KOPT-K1 (cell line): ENCODE results near the gene SPINT4.
"Not testable (repeated sequence)": the region's sequence is repeated elsewhere in the genome, so short reads cannot be mapped to it uniquely, and the experiment has no call there.

ENCODE experiments used
- H3K27ac ChIP-seq: fragments of 200-600 bp; sonication (generic); 2 replicates; pipeline ENCODE4 v1.5.1; 2016; ENCODE audit warnings: antibody characterized with exemption, mild to moderate bottlenecking, low read depth, low read length; ENCODE audit not compliant: poor library complexity, severe bottlenecking
- H3K36me3 ChIP-seq: fragments of 200-600 bp; sonication (generic); 2 replicates; pipeline ENCODE4 v1.5.1; 2017; ENCODE audit warnings: antibody characterized with exemption, mild to moderate bottlenecking, low read length, moderate library complexity; ENCODE audit not compliant: insufficient read depth
- H3K9me3 ChIP-seq: fragments of 200-600 bp; sonication (generic); 2 replicates; pipeline ENCODE4 v1.5.1; 2017; ENCODE audit warnings: antibody characterized with exemption, low read length, mild to moderate bottlenecking; ENCODE audit not compliant: insufficient read depth, poor library complexity, severe bottlenecking

SPINT4 gene

DNA sequence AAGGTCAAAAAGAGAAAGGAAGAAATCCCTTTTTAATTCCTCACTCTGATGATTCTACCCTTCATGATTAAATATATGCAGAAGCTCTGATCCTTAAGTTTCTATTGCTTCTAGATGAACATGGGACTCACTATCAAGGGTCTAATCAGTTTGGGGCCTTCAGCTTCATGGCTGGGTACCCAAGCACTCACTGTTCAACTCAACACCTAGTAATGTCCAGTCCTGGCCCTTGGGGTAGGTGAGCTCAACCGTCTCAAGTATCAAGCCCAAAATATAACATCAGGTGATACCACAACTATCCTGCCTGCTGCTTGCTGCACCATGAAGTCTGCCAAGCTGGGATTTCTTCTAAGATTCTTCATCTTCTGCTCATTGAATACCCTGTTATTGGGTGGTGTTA is at the start of gene SPINT4:
Gene SPINT4, plus strand, starts transcription at position 301 of the 400 bp plus-strand sequence. Its CDS starts 21 bp downstream, at position 322.
- Histone ChIP-seq H3K36me3 (no peaks in the 10 kb centered on the region), H3K9me3 (no peaks in the 10 kb centered on the region), H3K27ac (no peak within 1 kb of the TSS)

DNA sequence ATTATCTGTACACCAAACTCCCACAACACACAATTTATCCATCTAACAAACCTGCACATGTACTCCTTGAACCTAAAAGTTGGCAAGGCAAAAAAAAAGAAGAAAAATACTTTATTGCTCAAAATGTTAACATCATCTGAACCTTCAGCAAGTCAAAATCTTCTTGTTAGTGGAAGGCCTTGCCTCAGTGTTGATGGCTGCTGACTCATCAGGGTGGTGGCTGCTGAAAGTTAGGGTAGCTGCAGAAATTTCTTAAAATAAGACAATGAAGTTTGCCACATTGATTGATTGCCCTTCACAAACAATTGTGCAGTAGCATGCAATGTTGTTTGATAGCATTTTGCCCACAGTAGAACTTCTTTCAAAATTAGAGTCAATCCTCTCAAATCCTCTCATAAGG is 49.4 kb upstream of the SPINT4 start:
- no peaks in the 10 kb centered on the region for H3K36me3 ChIP-seq

DNA sequence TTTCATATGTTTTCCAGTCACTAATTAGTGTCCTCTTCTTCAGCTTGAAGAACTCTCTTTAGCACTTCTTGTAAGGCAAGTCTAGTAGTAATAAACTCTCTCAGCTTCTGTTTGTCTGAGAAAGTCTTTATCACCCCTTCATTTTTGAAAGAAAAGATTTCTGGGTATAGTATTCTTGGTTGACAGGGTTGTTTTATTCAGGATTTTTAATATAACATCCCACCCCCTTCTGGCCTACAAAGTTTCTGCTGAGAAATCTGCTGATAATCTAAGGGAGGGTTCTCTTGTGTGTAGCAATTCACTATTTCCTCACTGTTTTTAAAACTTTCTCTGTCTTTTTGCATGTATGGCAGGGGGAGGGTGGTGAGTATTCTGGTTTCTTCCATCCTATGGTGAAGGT is 42.5 kb upstream of the SPINT4 start:
- no peak overlapping the region for H3K27ac ChIP-seq
- H3K9me3 ChIP-seq: peaks cover 15% of the 10 kb centered on the region
- H3K36me3 ChIP-seq: no peaks in the 10 kb centered on the region

More for the DNA sequence above, 49.4 kb upstream of the SPINT4 start:
- Histone ChIP-seq H3K27ac (no peak overlapping the region), H3K9me3 (no peaks in the 10 kb centered on the region)

DNA sequence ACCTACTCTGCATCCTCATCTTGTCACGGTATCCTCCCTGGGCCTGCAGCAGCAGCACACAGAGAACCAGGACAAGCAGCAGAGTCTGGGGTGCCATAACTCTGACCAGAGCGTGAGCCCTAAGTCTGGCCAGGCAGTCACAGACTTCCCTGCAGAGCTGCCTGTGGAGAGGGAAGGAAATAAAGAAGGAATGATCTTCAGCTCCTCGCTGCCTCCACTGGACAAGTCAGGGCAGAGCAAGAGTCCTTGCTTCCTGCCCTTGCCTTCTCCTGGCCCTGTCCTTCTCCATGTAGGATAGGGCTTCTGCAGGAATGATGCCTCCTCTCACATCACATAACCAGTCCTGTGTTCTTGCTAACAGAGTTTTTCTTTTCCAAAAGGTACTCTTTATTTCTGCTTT is 36.3 kb upstream of the SPINT4 start:
- Histone ChIP-seq H3K27ac (no peak overlapping the region), H3K36me3 (no peaks in the 10 kb centered on the region), H3K9me3 (no peaks in the 10 kb centered on the region)

DNA sequence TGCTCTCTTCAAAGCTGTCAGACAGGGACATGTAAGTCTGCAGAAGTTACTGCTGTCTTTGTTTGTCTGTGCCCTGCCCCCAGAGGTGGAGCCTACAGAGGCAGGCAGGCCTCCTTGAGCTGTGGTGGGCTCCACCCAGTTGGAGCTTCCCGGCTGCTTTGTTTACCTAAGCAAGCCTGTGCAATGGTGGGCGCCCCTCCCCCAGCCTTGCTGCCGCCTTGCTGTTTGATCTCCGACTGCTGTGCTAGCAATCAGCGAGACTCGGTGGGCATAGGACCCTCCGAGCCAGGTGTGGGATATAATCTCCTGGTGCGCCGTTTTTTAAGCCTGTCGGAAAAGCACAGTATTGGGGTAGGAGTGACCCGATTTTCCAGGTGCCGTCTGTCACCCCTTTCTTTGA is 28.8 kb upstream of the SPINT4 start:
- not testable (repeated sequence) for H3K36me3 ChIP-seq, H3K9me3 ChIP-seq, H3K27ac ChIP-seq

DNA sequence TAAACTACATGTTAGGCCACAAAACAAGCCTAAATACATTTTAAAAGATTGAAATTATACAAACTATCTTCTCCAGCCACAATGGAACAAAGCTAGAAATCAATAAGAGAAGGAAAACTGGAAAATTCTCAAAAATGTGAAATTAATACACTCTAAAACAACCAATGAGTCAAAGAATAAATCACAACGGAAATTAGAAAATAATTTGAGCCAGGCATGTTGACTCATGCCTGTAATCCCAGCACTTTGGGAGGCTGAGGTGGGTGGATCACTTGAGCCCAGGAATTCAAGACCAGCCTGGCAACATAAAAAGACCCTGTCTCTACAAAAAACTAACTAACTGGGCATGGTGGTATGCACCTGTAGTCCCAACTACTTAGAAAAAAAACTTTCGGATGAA is 26.7 kb upstream of the SPINT4 start:
- H3K27ac ChIP-seq: no peak overlapping the region
- H3K36me3 ChIP-seq: no peaks in the 10 kb centered on the region
- no peaks in the 10 kb centered on the region for H3K9me3 ChIP-seq

DNA sequence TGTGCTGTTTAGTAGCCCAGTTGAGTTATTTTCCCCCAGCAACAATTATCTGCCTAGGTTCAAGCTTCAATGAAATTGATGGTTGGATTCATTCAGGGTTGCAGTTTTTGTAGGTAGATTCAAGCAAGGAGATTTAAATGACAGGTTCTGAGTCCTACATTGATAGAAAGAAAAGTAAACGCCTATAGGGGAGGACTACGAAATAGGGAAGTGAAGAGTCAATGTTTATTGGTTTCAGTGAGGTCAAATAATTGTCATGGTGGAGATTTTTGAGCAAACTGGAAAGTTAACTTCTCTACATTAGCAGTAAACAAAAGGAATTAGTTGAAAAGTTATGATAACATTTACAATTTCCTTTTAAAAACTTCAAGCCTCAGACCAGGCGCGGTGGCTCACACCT is 21.0 kb upstream of the SPINT4 start:
- H3K9me3 ChIP-seq: no peaks in the 10 kb centered on the region
- no peaks in the 10 kb centered on the region for H3K36me3 ChIP-seq
- no peak overlapping the region for H3K27ac ChIP-seq

DNA sequence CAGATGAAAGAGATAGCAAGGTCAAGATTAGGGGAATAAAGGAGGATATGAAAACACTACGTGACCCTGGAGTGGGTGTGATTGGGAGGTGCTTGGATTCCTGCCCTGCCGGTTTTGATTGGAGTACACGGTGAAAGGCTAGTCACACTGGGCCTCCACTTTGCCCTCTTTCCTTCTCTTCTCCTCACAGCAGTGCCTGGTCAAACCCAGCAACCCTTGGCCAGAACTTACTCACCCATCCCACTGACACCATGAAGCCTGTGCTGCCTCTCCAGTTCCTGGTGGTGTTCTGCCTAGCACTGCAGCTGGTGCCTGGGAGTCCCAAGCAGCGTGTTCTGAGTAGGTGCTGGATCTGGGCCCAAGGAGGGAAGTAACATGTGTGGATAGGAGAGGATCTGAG is 20.3 kb upstream of the SPINT4 start, which contains the start of gene WFDC13:
Gene WFDC13, plus strand, starts transcription at position 166 of the 400 bp plus-strand sequence. Its CDS starts 86 bp downstream, at position 252.
- H3K9me3 ChIP-seq: no peaks in the 10 kb centered on the region
- H3K36me3 ChIP-seq: no peaks in the 10 kb centered on the region
- no peak within 1 kb of the TSS for H3K27ac ChIP-seq

DNA sequence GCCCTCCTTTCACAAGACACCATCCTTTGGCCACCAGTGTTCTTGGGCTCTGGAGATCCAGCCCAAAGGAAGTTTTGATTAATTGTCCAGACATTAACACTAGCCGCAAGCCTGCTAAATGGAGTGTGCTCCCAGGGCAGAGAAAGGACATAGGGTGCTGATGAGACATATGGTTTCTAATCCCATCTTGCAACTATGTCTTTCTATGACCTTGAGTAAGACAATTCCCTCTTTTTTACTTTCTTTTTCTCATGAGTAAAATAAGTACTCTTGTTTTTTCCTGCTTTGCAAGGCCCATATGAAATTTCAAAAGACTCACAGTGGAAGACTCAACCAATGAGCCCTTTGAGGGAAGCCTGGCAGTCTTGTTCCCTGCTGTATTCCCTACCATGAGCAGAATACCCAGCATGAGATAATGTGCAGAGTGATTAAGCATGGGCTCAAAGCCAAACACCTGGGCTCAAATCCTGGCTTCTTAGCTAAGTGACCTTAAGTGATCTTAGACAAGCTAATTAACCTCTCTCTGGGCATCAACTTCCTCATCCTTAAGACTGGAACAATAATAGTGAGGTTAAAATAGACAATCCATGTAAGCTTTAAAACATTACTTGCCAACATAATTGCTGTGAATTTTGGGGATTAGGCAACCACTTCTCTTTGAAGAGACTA is 17.0 kb upstream of the SPINT4 start, which contains the start of gene WFDC10B:
Gene WFDC10B, minus strand, starts transcription at position 51 of the 669 bp plus-strand sequence. CDS start 19,027 bp downstream, outside the sequence.
- Histone ChIP-seq H3K27ac (no peak within 1 kb of the TSS), H3K36me3 (no peaks in the 10 kb centered on the region), H3K9me3 (no peaks in the 10 kb centered on the region)

DNA sequence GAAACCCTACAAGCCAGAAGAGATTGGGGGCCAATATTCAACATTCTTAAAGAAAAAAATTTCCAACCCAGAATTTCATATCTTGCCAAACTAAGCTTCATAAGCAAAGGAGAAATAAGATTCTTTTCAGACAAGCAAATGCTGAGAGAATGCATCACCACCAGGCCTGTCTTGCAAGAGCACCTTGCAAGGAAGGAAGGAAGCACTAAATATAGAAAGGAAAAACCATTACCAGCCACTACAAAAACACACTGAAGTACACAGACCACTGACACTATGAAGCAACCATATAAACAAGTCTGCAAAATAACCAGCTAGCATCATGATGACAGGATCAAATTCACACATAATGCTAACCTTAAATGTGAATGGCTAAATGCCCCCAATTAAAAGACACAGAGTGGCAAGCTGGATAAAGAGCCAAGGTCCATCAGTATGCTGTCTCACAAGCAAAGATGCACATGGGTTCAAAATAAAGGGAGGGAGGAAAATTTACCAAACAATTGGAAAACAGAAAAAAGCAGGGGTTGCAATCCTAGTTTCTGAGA is 5.9 kb upstream of the SPINT4 start:
- not testable (repeated sequence) for H3K36me3 ChIP-seq, H3K27ac ChIP-seq, H3K9me3 ChIP-seq

DNA sequence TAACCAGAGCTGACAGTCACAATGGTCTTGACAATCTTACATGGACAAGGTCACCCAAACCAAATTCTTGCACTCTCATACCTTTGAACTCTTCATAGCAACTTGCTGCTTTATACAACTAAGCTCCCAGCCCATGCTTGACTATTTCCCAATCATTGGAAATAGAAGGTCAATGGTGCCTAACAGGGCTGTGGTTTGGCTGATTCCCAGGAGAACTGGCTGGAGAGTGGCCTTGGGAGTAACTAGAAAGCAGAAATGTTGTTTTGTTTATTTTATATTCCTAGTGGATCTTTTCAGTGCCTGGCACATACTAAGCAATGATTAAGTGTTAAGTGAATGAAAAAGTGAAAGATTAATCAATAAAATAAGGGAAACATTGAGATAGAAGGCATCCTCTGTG is 3.0 kb downstream of the SPINT4 start:
- no peak overlapping the region for H3K27ac ChIP-seq
- H3K9me3 ChIP-seq: no peaks in the 10 kb centered on the region
- no peaks in the 10 kb centered on the region for H3K36me3 ChIP-seq

DNA sequence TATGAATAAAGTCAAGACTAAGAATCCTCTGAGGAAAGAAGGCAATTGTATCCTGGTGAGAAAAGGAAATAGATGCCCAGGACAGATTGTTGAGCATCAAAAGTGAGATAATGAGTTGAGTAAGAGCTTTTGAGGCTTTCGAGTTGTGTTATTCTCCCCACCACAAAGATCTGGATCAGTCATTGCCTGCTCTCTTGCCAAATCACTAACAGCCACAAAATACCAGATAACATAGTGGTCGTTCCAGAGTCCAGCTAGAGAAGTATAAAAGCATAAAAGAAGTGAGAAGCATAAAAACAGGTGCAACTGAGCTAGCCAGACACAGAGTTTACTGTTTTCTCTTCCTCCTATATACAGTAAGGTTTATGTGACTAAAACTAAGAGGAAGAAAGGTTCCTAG is 4.9 kb downstream of the SPINT4 start:
- Histone ChIP-seq H3K9me3 (peaks cover 3% of the 10 kb centered on the region), H3K27ac (no peak overlapping the region)

DNA sequence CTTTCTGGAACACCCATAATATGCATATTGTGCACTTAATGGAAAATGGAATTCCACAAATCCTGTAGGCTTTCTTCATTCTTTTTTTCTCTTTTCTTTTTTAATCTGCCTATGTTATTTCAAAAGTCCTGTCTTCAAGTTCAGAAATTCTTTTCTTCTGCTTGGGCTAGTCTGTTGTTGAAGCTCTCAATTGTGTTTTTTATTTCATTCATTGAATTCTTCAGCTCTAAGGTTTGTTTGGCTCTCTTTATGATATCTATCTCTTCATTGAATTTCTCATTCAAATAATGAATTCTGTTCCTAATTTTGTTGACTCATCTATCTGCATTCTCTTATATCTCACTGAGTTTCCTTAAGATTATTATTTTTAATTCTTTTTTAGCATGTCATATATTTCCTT is 10.1 kb downstream of the SPINT4 start:
- Histone ChIP-seq H3K27ac (no peak overlapping the region), H3K36me3 (no peaks in the 10 kb centered on the region), H3K9me3 (peaks cover 14% of the 10 kb centered on the region)

More for the DNA sequence above, 4.9 kb downstream of the SPINT4 start:
- no peaks in the 10 kb centered on the region for H3K36me3 ChIP-seq

DNA sequence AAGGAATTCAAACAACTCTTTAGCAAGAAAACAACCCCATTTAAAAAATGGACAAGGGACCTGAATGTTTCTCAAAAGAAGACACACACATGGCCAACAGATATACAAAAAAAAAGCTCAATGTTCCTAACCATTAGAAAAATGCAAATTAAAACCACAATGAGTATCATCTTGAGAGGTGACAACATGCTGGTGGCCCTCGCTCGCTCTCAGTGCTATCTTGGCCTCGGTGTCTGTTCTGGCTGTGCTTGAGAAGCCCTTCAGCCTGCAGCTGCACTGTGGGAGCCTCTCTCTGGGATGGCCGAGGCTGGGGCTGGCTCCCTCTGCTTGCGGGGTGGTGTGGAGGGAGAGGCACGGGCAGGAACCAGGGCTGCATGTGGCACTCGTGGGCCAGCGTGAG is 13.4 kb downstream of the SPINT4 start:
- H3K27ac ChIP-seq: no peak overlapping the region
- H3K36me3 ChIP-seq: no peaks in the 10 kb centered on the region
- H3K9me3 ChIP-seq: peaks cover 14% of the 10 kb centered on the region

DNA sequence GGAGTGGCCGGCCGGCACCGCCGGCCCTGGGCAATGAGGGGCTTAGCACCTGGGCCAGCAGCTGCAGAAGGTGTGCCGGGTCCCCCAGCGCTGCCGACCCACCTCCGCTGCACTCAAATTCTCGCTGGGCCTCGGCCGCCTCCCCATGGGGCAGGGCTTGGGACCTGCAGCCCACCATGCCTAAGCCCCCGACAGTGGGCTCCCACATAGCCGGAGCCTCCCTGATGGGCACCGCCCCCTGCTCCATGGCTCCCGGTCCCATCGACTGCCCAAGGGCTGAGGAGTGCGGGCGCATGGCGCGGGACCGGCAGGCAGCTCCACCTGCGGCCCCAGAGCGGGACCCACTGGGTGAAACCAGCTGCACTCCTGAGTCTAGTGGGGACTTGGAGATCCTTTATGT is 13.8 kb downstream of the SPINT4 start:
- Histone ChIP-seq H3K36me3 (no peaks in the 10 kb centered on the region), H3K9me3 (peaks cover 14% of the 10 kb centered on the region), H3K27ac (no peak overlapping the region)

DNA sequence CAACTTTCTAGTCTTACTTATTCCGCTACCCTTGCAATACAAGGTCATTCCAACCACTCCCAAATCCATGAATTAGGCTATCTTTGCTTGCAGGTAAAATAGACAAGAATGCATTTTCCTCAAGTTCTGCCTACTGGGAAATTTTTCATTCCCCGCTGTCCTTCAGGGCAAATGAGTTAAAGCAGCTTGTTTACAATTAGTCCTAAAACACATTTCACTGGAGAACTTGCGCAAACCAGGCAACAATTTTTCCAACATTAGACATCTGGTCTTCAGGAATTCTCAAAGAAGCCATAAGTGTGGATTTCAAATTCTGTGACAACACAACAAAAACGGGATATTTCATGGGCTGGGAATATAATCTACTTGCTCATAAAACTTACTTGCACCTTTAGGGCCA is 20.4 kb downstream of the SPINT4 start:
- Histone ChIP-seq H3K27ac (no peak overlapping the region), H3K9me3 (no peaks in the 10 kb centered on the region), H3K36me3 (no peaks in the 10 kb centered on the region)
